ENCODE data around the gene ABCA13.
"Not testable (repeated sequence)": the region's sequence is repeated elsewhere in the genome, so short reads cannot be mapped to it uniquely, and the experiment has no call there.

ABCA13 gene

GRCh38 chr7:48188776-48189520 lies 17.7 kb downstream of the ABCA13 start:
- no peak for DNase-seq (ENCODE audit: low read depth, low spot score)
- ChIA-PET CTCF (no interaction called here), POLR2A (no interaction called here)
- no peak overlapping the region for H3K4me3 ChIP-seq (ENCODE audit: low read depth, low read length)
- no peak for TF ChIP-seq CTCF (IDR thresholded peaks at IDR 0.05; ENCODE audit: insufficient read depth, low read length, missing control alignments)

- H3K4me3 ChIP-seq (ENCODE audit: low read depth, low read length), result no peak overlapping the region
- DNase-seq (ENCODE audit: low read depth, low spot score), result no peak
- ChIA-PET CTCF (no interaction called here), POLR2A (no interaction called here)
- no peak for TF ChIP-seq CTCF (IDR thresholded peaks at IDR 0.05; ENCODE audit: insufficient read depth, low read length, missing control alignments)
Observed at GRCh38 chr7:48192996-48193395, 21.7 kb downstream of the ABCA13 start.

- no peak for TF ChIP-seq CTCF (IDR thresholded peaks at IDR 0.05; ENCODE audit: insufficient read depth, low read length, missing control alignments)
- no peak overlapping the region for H3K4me3 ChIP-seq (ENCODE audit: low read depth, low read length)
- ChIA-PET CTCF (no interaction called here), POLR2A (no interaction called here)
- DNase-seq (ENCODE audit: low read depth, low spot score), result no peak
Observed at GRCh38 chr7:48193421-48193820, 22.2 kb downstream of the ABCA13 start.

GRCh38 chr7:48200946-48201589 lies 29.8 kb downstream of the ABCA13 start:
- H3K4me3 ChIP-seq (ENCODE audit: low read depth, low read length); POLR2A ChIA-PET; DNase-seq (ENCODE audit: low read depth, low spot score): not testable (repeated sequence)
- CTCF ChIA-PET, result interaction anchor here (1.7 kb wide), 1 partner anchor 23 kb away, joined by 3 read pairs; no protein-coding TSS in a partner anchor

GRCh38 chr7:48202916-48203315 lies 31.7 kb downstream of the ABCA13 start:
- POLR2A ChIA-PET; DNase-seq (ENCODE audit: low read depth, low spot score); H3K4me3 ChIP-seq (ENCODE audit: low read depth, low read length): not testable (repeated sequence)
- CTCF ChIA-PET, result interaction anchor here (1.7 kb wide), 1 partner anchor 25 kb away, joined by 3 read pairs; no protein-coding TSS in a partner anchor

GRCh38 chr7:48207155-48207675 lies 36.0 kb downstream of the ABCA13 start:
- POLR2A ChIA-PET, result no interaction called here
- CTCF ChIA-PET, result no interaction called here
- DNase-seq (ENCODE audit: low read depth, low spot score), result no peak
- H3K4me3 ChIP-seq (ENCODE audit: low read depth, low read length), result no peak overlapping the region
- no peak for TF ChIP-seq CTCF (IDR thresholded peaks at IDR 0.05; ENCODE audit: insufficient read depth, low read length, missing control alignments)

- CTCF ChIA-PET, result no interaction called here
- DNase-seq (ENCODE audit: low read depth, low spot score), result no peak
- H3K4me3 ChIP-seq (ENCODE audit: low read depth, low read length), result no peak overlapping the region
- no peak for TF ChIP-seq CTCF (IDR thresholded peaks at IDR 0.05; ENCODE audit: insufficient read depth, low read length, missing control alignments)
- POLR2A ChIA-PET, result no interaction called here
Observed at GRCh38 chr7:48209004-48209600, 37.8 kb downstream of the ABCA13 start.
